SU-DHL-6 (cell line): ENCODE data around the gene KLF15.

Experiments
- H2AFZ ChIP-seq: fragments of 200-600 bp; sonication (generic); 2 replicates; pipeline ENCODE4 v1.6.1; 2014; ENCODE audit warnings: low read depth, mild to moderate bottlenecking, moderate library complexity, mixed read lengths, antibody characterized with exemption, low read length; ENCODE audit not compliant: severe bottlenecking
- H3F3A ChIP-seq: fragments of 200-600 bp; shearing (Covaris generic); 2 replicates; pipeline ENCODE4 v1.6.0; 2016; ENCODE audit warnings: antibody characterized with exemption, mild to moderate bottlenecking; ENCODE audit not compliant: insufficient read depth
- H3K27ac ChIP-seq: fragments of 200-600 bp; sonication (generic); 2 replicates; pipeline ENCODE4 v1.5.1; 2016; ENCODE audit warnings: low read depth, mild to moderate bottlenecking, low read length, moderate library complexity, mixed read lengths
- H3K27me3 ChIP-seq: fragments of 200-600 bp; sonication (generic), shearing (Covaris generic); 2 replicates; pipeline ENCODE4 v1.6.0; 2014; ENCODE audit warnings: mild to moderate bottlenecking, low read length
- H3K36me3 ChIP-seq: fragments of 200-600 bp; sonication (generic); 2 replicates; pipeline ENCODE4 v1.6.1; 2014; ENCODE audit warnings: mild to moderate bottlenecking, low read length, mixed read lengths
- H3K4me2 ChIP-seq: fragments of 300-600, 200-600 bp; shearing (Covaris generic), sonication (generic); 2 replicates; pipeline ENCODE4 v1.6.0; 2014; ENCODE audit warnings: low read length, low read depth, mild to moderate bottlenecking; ENCODE audit not compliant: poor library complexity, severe bottlenecking
- H3K4me3 ChIP-seq: fragments of 200-600 bp; sonication (generic); 2 replicates; pipeline ENCODE4 v1.5.1; 2014; ENCODE audit warnings: antibody characterized with exemption, low read length, mild to moderate bottlenecking, mixed read lengths; ENCODE audit not compliant: insufficient read depth, poor library complexity, severe bottlenecking
- H3K79me2 ChIP-seq: fragments of 200-600 bp; sonication (generic); 2 replicates; pipeline ENCODE4 v1.6.1; 2014; ENCODE audit warnings: mild to moderate bottlenecking, low read length, moderate library complexity; ENCODE audit not compliant: insufficient read depth
- H3K9ac ChIP-seq: fragments of 200-600 bp; sonication (generic); 2 replicates; pipeline ENCODE4 v1.7.0; 2014; ENCODE audit warnings: mild to moderate bottlenecking, low read length
- H3K9me2 ChIP-seq: fragments of 200-600 bp; sonication (generic); replicated peaks from 2 replicates; pipeline ENCODE4 v1.6.1; 2014; ENCODE audit warnings: low read length; ENCODE audit not compliant: insufficient read depth
- H3K9me3 ChIP-seq: fragments of 200-600 bp; sonication (generic); 2 replicates; pipeline ENCODE4 v1.6.1; 2014; ENCODE audit warnings: low read length, mixed read lengths; ENCODE audit not compliant: insufficient read depth
- H4K20me1 ChIP-seq: fragments of 200-600 bp; sonication (generic); 2 replicates; pipeline ENCODE4 v1.6.1; 2014; ENCODE audit warnings: low read depth, mild to moderate bottlenecking, antibody characterized with exemption, low read length, moderate library complexity, mixed read lengths
- EZH2phosphoT487 ChIP-seq: fragments of 200-600 bp; sonication (generic), shearing (Covaris generic); conservative IDR thresholded peaks from 2 replicates; pipeline ENCODE4 v1.6.1; 2018; ENCODE audit warnings: mild to moderate bottlenecking, antibody characterized with exemption, low read length, moderate library complexity, mixed read lengths
- TF ChIP-seq, protein P1 (sequence below): fragments of 200-600 bp; sonication (generic); IDR thresholded peaks from one replicate; pipeline ENCODE4 v1.5.1; 2017; ENCODE audit warnings: antibody characterized with exemption, mild to moderate bottlenecking, low read length, moderate library complexity; ENCODE audit not compliant: insufficient read depth, poor library complexity, severe bottlenecking

The KLF15 gene

DNA sequence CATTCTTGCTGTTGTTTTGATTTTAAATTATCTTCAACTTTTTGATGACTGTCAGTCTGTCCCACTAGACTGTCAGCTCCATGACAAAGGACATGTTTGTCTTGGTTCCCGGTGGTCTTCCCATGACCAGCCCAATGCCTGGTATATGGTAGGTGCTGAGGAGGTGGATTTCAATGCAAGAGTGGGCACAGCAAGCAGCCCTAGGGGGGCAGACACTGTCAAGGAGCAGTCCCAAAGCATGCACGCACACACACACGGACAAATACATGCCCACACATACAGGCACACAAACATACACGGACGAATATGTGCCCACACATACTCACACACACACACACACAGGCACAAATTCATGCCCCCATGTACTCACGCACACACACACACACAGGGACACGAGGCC, 12.0 kb downstream of the KLF15 start:
- H3K9me3 ChIP-seq = no peaks in the 10 kb centered on the region
- no peak overlapping the region for H3K4me3 ChIP-seq
- H3K36me3 ChIP-seq = no peaks in the 10 kb centered on the region
- no peak for TF ChIP-seq EZH2phosphoT487
- TF ChIP-seq, protein P1, sequence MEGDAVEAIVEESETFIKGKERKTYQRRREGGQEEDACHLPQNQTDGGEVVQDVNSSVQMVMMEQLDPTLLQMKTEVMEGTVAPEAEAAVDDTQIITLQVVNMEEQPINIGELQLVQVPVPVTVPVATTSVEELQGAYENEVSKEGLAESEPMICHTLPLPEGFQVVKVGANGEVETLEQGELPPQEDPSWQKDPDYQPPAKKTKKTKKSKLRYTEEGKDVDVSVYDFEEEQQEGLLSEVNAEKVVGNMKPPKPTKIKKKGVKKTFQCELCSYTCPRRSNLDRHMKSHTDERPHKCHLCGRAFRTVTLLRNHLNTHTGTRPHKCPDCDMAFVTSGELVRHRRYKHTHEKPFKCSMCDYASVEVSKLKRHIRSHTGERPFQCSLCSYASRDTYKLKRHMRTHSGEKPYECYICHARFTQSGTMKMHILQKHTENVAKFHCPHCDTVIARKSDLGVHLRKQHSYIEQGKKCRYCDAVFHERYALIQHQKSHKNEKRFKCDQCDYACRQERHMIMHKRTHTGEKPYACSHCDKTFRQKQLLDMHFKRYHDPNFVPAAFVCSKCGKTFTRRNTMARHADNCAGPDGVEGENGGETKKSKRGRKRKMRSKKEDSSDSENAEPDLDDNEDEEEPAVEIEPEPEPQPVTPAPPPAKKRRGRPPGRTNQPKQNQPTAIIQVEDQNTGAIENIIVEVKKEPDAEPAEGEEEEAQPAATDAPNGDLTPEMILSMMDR = no peak
- H2AFZ ChIP-seq = no peak overlapping the region
- no peaks in the 10 kb centered on the region for H3K27me3 ChIP-seq
- no peaks in the 10 kb centered on the region for H3F3A ChIP-seq
- no peaks in the 10 kb centered on the region for H4K20me1 ChIP-seq
- H3K79me2 ChIP-seq = no peaks in the 10 kb centered on the region
- H3K4me2 ChIP-seq = no peak overlapping the region
- H3K27ac ChIP-seq = no peak overlapping the region
- H3K9me2 ChIP-seq = no peaks in the 10 kb centered on the region
- H3K9ac ChIP-seq = no peak overlapping the region

DNA sequence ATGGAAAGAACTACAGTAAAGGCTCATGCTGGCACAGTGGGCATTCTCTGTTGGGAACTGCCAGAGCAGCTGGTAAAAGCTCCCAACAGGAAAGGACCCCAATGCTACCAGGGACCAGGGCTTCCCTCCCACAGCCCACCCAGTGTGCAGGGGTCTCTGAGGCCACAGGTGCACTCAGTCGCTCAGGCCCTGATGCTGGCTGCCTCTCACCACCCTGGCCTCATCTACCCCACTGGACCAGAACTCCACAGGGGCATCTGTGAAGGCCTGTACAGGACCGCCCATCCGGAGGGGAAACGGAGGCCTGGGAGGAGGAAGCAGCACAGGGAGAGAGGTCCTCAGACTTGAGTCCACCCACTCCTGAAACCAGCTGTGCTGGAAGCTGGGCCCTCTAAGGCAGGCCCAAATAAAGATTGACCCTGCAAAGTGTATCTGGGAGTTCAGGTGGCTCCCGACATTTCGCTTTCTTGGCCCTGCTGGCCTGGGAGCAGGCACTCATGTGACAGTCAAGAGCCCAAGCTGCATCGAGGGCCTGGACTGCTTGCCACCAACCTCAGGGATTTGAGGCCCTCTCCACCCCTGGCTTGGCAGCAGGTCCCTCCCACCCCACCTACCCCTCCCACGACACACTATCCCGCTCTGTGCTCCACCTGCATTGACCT, 12.7 kb downstream of the KLF15 start:
- no peaks in the 10 kb centered on the region for H3K9me2 ChIP-seq
- H3K4me3 ChIP-seq = no peak overlapping the region
- no peak overlapping the region for H3K4me2 ChIP-seq
- no peak overlapping the region for H3K27ac ChIP-seq
- no peaks in the 10 kb centered on the region for H3K36me3 ChIP-seq
- H2AFZ ChIP-seq = no peak overlapping the region
- no peaks in the 10 kb centered on the region for H3K79me2 ChIP-seq
- no peak overlapping the region for H3K9ac ChIP-seq
- H3F3A ChIP-seq = no peaks in the 10 kb centered on the region
- no peaks in the 10 kb centered on the region for H3K27me3 ChIP-seq
- no peaks in the 10 kb centered on the region for H3K9me3 ChIP-seq
- TF ChIP-seq, protein P1 = no peak
- TF ChIP-seq EZH2phosphoT487 = no peak
- no peaks in the 10 kb centered on the region for H4K20me1 ChIP-seq

DNA sequence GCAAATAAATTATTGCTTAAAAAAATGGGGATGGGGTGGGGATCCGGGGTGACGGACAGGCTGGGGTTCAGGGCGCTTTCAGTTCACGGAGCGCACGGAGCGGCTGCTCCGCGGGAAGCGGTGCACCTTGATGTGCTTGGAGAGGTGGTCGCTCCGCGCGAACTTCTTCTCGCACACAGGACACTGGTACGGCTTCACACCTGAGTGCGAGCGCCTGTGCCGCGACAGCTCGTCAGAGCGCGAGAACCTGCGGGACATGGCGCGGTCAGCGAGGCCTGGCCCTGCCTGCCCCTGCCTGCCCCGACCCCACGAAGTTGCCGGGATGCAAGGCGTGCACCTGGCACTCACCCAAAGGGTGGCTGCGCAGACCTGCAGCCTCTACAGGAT, 13.6 kb downstream of the KLF15 start:
- H3K4me2 ChIP-seq = no peak overlapping the region
- H3K36me3 ChIP-seq = no peaks in the 10 kb centered on the region
- no peak overlapping the region for H3K4me3 ChIP-seq
- no peak overlapping the region for H2AFZ ChIP-seq
- H4K20me1 ChIP-seq = no peaks in the 10 kb centered on the region
- no peaks in the 10 kb centered on the region for H3K79me2 ChIP-seq
- H3K9ac ChIP-seq = no peak overlapping the region
- H3K27me3 ChIP-seq = no peaks in the 10 kb centered on the region
- H3K9me2 ChIP-seq = no peaks in the 10 kb centered on the region
- no peak for TF ChIP-seq EZH2phosphoT487
- TF ChIP-seq, protein P1 = no peak
- H3F3A ChIP-seq = no peaks in the 10 kb centered on the region
- no peaks in the 10 kb centered on the region for H3K9me3 ChIP-seq
- H3K27ac ChIP-seq = no peak overlapping the region
